Sigmoid colon (tissue), 7 donors: ENCODE data around the gene RBPJ. TPM values are rescaled to one million over a fixed set of nuclear protein-coding genes. Genes with fewer than 3 reads are reported as not detected.

ENCODE experiments used
- DNase-seq: peaks from one replicate; pipeline ENCODE4 v3.0.0-alpha.2; 2019
- H3K27ac ChIP-seq, 4 donors: fragments of 200-600 bp; sonication (generic); one replicate each; pipeline ENCODE4 v1.5.1; 2016 to 2019; ENCODE audit warnings: mild to moderate bottlenecking in 1 of 4
- H3K27me3 ChIP-seq, 3 donors: fragments of 200-600 bp; sonication (generic); one replicate each; pipeline ENCODE4 v1.5.1; 2019; ENCODE audit warnings: mild to moderate bottlenecking in 1 of 3
- H3K36me3 ChIP-seq, 4 donors: fragments of 200-600 bp; sonication (generic); one replicate each; pipeline ENCODE4 v1.5.1; 2016 to 2019
- H3K4me1 ChIP-seq, 4 donors: fragments of 200-600 bp; sonication (generic); one replicate each; pipeline ENCODE4 v1.5.1; 2017 to 2019
- H3K4me3 ChIP-seq, 4 donors: fragments of 200-600 bp; sonication (generic); one replicate each; pipeline ENCODE4 v1.5.1; 2017 to 2019; ENCODE audit warnings: mild to moderate bottlenecking in 2 of 4, moderate library complexity in 1 of 4
- H3K9me3 ChIP-seq, 4 donors: fragments of 200-600 bp in 3 of 4; sonication (generic) in 3 of 4; one replicate each; pipeline versions ENCODE4 v1.5.1 to v1.6.1; 2013 to 2019
- EP300 ChIP-seq, 4 donors: sonication (generic); formaldehyde crosslinking; IDR thresholded peaks; one replicate each; pipeline ENCODE4 v1.6.1; 2017; ENCODE audit warnings: antibody characterized with exemption in 4 of 4
- POLR2A ChIP-seq, 2 donors: fragments of 450-650 bp; IDR thresholded peaks; one replicate each; pipeline ENCODE4 v1.6.1; 2016; ENCODE audit warnings: antibody characterized with exemption in 2 of 2, mild to moderate bottlenecking in 2 of 2, moderate library complexity in 2 of 2
- POLR2AphosphoS5 ChIP-seq, 4 donors: sonication (generic); formaldehyde crosslinking; IDR thresholded peaks; one replicate each; pipeline ENCODE4 v1.6.1; 2017; ENCODE audit warnings: antibody characterized with exemption in 4 of 4
- WGBS, 2 donors: extraction: QIAGEN DNeasy Blood & Tissue Kit; methylation state at CpG; one replicate each; pipeline ENCODE4 v1.1.7; 2013; 5-methylcytosine and 5-hydroxymethylcytosine counted together
- intact Hi-C: fragments of 100-400 bp; cut with DNase I; formaldehyde crosslinking; loops from one replicate; pipeline ENCODE4 v1.15.1; 2023
- polyA plus RNA-seq, 3 donors: library from polyadenylated mRNA; stranded (reverse); fragments of 200-250 nt; gene quantifications; one replicate each; pipeline ENCODE4 v1.2.3, GENCODE V29; 2013
- total RNA-seq, 4 donors: library from RNA; depleted of rRNA; stranded (reverse); fragments of >200 nt; gene quantifications; one replicate each; pipeline ENCODE4 v1.1.0, GENCODE V29; 2016
- TF ChIP-seq, protein P1 (sequence below), 4 experiments: fragments of 450-650 bp in 3 of 4; fragments of 200-600 bp in 1 of 4; IDR thresholded peaks; one replicate each; pipeline ENCODE4 v1.5.1; 2016 to 2019; ENCODE audit warnings: antibody characterized with exemption in 4 of 4, mild to moderate bottlenecking in 3 of 4, moderate library complexity in 2 of 4
- donor health status: healthy with polysubstance abuse.
- donor health status: Bipolar disorder and iron deficiency.
- donor health status: healthy.

Gene RBPJ
- total and polyA plus RNA-seq, 7 donors, result 15.0 to 114 (median 78.4) TPM

DNA sequence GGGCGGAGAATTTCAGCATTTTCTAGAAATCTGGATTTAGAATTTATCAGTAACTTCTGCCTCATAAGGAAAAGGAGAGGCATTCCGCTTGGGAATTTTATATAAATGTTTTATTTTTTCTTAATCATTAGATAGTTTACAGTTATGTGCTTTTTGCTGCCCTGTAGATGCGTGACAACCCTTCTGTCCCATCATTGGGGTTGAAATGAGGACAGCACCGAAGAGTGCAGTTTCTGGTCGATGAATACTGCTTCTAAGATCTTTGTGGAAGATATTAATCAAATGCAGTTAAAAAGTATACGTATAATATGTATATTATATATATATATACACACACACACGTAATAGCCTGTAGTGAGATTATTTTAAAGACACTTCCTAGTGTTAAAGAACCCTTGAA, 1.5 kb downstream of the RBPJ start:
- peak overlapping the region; percentile 59 to 85 (median 79) for H3K4me3 ChIP-seq
- TF ChIP-seq POLR2AphosphoS5 (IDR thresholded peaks at IDR 0.05) (no peak), POLR2A (IDR thresholded peaks at IDR 0.05) (no peak)
- TF ChIP-seq, protein P1, sequence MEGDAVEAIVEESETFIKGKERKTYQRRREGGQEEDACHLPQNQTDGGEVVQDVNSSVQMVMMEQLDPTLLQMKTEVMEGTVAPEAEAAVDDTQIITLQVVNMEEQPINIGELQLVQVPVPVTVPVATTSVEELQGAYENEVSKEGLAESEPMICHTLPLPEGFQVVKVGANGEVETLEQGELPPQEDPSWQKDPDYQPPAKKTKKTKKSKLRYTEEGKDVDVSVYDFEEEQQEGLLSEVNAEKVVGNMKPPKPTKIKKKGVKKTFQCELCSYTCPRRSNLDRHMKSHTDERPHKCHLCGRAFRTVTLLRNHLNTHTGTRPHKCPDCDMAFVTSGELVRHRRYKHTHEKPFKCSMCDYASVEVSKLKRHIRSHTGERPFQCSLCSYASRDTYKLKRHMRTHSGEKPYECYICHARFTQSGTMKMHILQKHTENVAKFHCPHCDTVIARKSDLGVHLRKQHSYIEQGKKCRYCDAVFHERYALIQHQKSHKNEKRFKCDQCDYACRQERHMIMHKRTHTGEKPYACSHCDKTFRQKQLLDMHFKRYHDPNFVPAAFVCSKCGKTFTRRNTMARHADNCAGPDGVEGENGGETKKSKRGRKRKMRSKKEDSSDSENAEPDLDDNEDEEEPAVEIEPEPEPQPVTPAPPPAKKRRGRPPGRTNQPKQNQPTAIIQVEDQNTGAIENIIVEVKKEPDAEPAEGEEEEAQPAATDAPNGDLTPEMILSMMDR (IDR thresholded peaks at IDR 0.05), result no peak
- peak overlapping the region in 3 of 4 donors; percentile 89 to 97 (median 93) for H3K27ac ChIP-seq
- peaks cover 3 to 62% (median 44%) of the 10 kb centered on the region in 4 donors for H3K4me1 ChIP-seq
- H3K36me3 ChIP-seq, result no peaks in the 10 kb centered on the region
- intact Hi-C loops, result loop anchor here (5.0 to 10.0 kb wide), 4 partner anchors 160 to 682 kb away; no protein-coding TSS in a partner anchor
- no peak for DNase-seq
- no peaks in the 10 kb centered on the region for H3K27me3 ChIP-seq
- WGBS, 2 donors, result 27 to 50% methylated on average over 7 of the region's 7 CpGs
- H3K9me3 ChIP-seq, result no peaks in the 10 kb centered on the region

DNA sequence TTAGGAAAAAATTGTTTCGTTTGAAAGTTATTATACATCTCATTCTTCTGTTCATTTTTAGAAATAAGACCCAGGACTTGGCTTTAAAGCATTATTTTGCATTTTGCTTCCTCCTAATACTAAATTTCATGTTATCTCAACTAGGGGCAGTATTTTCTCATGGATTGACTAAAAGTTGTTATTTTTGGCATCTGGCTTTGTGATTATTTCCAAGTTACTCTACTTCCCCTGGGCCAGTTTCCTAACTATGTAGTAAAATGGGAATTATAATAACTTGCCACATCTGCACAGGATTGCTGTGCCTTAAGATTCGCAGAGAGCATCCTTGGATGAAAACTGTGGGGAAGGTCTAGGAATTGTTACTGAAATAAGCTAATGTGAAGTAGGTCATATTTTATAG, 3.0 kb downstream of the RBPJ start:
- no peak overlapping the region for H3K4me3 ChIP-seq
- peaks cover 3 to 67% (median 48%) of the 10 kb centered on the region in 4 donors for H3K4me1 ChIP-seq
- intact Hi-C loops, result loop anchor here (5.0 to 10.0 kb wide), 4 partner anchors 158 to 681 kb away; no protein-coding TSS in a partner anchor
- no peak for DNase-seq
- H3K27ac ChIP-seq, result no peak overlapping the region
- WGBS, 2 donors, result 69 to 74% methylated on average over 2 of the region's 2 CpGs
- no peak for TF ChIP-seq POLR2AphosphoS5 (IDR thresholded peaks at IDR 0.05)
- TF ChIP-seq EP300 (IDR thresholded peaks at IDR 0.05), result no peak
- TF ChIP-seq, protein P1 (IDR thresholded peaks at IDR 0.05), result no peak
- no peak for TF ChIP-seq POLR2A (IDR thresholded peaks at IDR 0.05)
- no peaks in the 10 kb centered on the region for H3K36me3 ChIP-seq
- H3K9me3 ChIP-seq, result no peaks in the 10 kb centered on the region
- H3K27me3 ChIP-seq, result no peaks in the 10 kb centered on the region

DNA sequence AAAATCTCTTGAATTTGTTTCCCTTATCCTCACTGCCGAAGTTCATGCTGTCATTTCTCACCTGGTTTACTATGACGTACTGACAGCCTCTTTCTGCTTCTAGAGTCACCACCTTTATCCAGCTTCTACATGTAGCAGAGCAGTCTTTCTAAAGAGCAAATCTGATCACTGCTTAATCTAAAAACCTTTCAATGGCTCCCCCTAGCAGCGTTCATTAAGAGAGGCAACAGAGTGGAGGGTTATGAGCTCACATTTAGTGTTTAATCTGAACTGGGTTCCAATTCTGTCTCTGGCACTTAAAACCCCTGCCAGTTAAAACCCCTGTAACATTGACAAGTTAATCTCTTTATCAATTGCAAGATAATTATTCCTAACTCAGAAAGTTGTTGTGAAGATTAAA, 4.4 kb downstream of the RBPJ start:
- no peaks in the 10 kb centered on the region for H3K27me3 ChIP-seq
- peaks cover 3 to 68% (median 50%) of the 10 kb centered on the region in 4 donors for H3K4me1 ChIP-seq
- no peak overlapping the region for H3K4me3 ChIP-seq
- H3K9me3 ChIP-seq, result no peaks in the 10 kb centered on the region
- TF ChIP-seq POLR2AphosphoS5 (IDR thresholded peaks at IDR 0.05), result no peak
- TF ChIP-seq, protein P1 (IDR thresholded peaks at IDR 0.05), result no peak
- no peak for TF ChIP-seq POLR2A (IDR thresholded peaks at IDR 0.05)
- TF ChIP-seq EP300 (IDR thresholded peaks at IDR 0.05), result no peak
- peak overlapping the region in 1 of 4 donors; percentile 1 for H3K27ac ChIP-seq
- WGBS, 2 donors, result 44 to 47% methylated on average over 3 of the region's 3 CpGs
- intact Hi-C loops, result loop anchor here (10.0 kb wide), 1 partner anchor 680 kb away; no protein-coding TSS in a partner anchor
- no peak for DNase-seq
- H3K36me3 ChIP-seq, result no peaks in the 10 kb centered on the region

DNA sequence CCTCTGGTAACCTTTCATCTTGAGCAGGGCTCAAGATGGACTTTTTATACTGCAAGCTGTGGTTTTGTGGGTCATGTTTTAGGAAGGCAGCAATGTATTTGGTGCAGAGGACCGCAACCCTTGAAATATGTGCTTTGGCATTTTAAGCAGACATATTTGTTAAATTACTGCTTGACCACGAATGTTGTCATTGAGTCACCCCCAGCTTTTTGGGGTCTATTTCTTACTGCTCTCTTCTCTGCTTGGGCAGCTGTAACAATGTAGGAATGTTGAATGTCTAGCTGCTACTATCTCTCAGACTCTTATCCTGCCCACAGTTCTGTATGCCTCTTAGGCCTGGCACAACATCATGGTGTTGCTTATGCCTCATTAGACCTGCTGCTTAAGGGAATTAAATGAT, 6.0 kb downstream of the RBPJ start:
- WGBS, 2 donors, result 62 to 66% methylated on average over 2 of the region's 2 CpGs
- TF ChIP-seq POLR2AphosphoS5 (IDR thresholded peaks at IDR 0.05) (no peak), EP300 (IDR thresholded peaks at IDR 0.05) (no peak), POLR2A (IDR thresholded peaks at IDR 0.05) (no peak)
- TF ChIP-seq, protein P1 (IDR thresholded peaks at IDR 0.05), result no peak
- intact Hi-C loops, result loop anchor here (10.0 kb wide), 1 partner anchor 678 kb away; no protein-coding TSS in a partner anchor
- Histone ChIP-seq H3K27me3 (no peaks in the 10 kb centered on the region), H3K9me3 (no peaks in the 10 kb centered on the region), H3K27ac (no peak overlapping the region), H3K36me3 (no peaks in the 10 kb centered on the region), H3K4me3 (no peak overlapping the region), H3K4me1 (peaks cover 0 to 83% (median 60%) of the 10 kb centered on the region in 4 donors)
- DNase-seq, result no peak
